GM21717 (cell line): ENCODE results near the gene SPPL2C.

Experiments used
- ATAC-seq: cut with Tn5 transposase; IDR thresholded peaks from one replicate; pipeline ENCODE4 v1.9.1; 2021; ENCODE audit warnings: mild to moderate bottlenecking, moderate library complexity; ENCODE audit not compliant: unreplicated experiment

Gene SPPL2C

GRCh38 chr17:45844695-45845375, at the start of gene SPPL2C:
TSS of gene SPPL2C (plus strand) at chr17:45844881. CDS start at chr17:45844907, 26 bp downstream.
- no peak for ATAC-seq

GRCh38 chr17:45800816-45801215, 43.9 kb upstream of the SPPL2C start:
- no peak for ATAC-seq

GRCh38 chr17:45801421-45801820, 43.3 kb upstream of the SPPL2C start:
- ATAC-seq: no peak

GRCh38 chr17:45808845-45809244, 35.8 kb upstream of the SPPL2C start:
- no peak for ATAC-seq

GRCh38 chr17:45809499-45809898, 35.2 kb upstream of the SPPL2C start:
- ATAC-seq: no peak

- ATAC-seq: no peak
These were observed 32.6 kb upstream of the SPPL2C start for GRCh38 chr17:45812102-45812501.

GRCh38 chr17:45813048-45813725, 31.5 kb upstream of the SPPL2C start:
- ATAC-seq: no peak

GRCh38 chr17:45814622-45815606, 29.8 kb upstream of the SPPL2C start:
- ATAC-seq: no peak

GRCh38 chr17:45815752-45816151, 28.9 kb upstream of the SPPL2C start:
- no peak for ATAC-seq

- ATAC-seq: no peak
These were observed 26.6 kb upstream of the SPPL2C start for GRCh38 chr17:45818041-45818440.

GRCh38 chr17:45818699-45819098, 26.0 kb upstream of the SPPL2C start:
- no peak for ATAC-seq

- no peak for ATAC-seq
These were observed 25.0 kb upstream of the SPPL2C start for GRCh38 chr17:45819632-45820031.

- no peak for ATAC-seq
These were observed 24.5 kb upstream of the SPPL2C start for GRCh38 chr17:45820052-45820780.

- ATAC-seq: no peak
These were observed 23.5 kb upstream of the SPPL2C start for GRCh38 chr17:45821147-45821546.

GRCh38 chr17:45823598-45823997, 21.1 kb upstream of the SPPL2C start:
- no peak for ATAC-seq

- ATAC-seq: no peak
These were observed 20.2 kb upstream of the SPPL2C start for GRCh38 chr17:45824475-45824874.

GRCh38 chr17:45824901-45825492, 19.7 kb upstream of the SPPL2C start:
- ATAC-seq: no peak

- ATAC-seq: no peak
These were observed 18.9 kb upstream of the SPPL2C start for GRCh38 chr17:45825792-45826191.

GRCh38 chr17:45826919-45827588, 17.6 kb upstream of the SPPL2C start:
- ATAC-seq: no peak

- ATAC-seq: no peak
These were observed 16.5 kb upstream of the SPPL2C start for GRCh38 chr17:45828171-45828570.
